HepG2 (cell line): ENCODE data around the gene KLHDC8B. TPM values are rescaled to one million over a fixed set of nuclear protein-coding genes. Genes with fewer than 3 reads are reported as not detected.

ENCODE experiments used
- ARID2 ChIP-seq: sonication (generic); formaldehyde crosslinking; IDR thresholded peaks from 2 replicates; pipeline ENCODE4 v1.8.1; 2022; ENCODE audit warnings: mild to moderate bottlenecking, missing genetic modification reagents, borderline replicate concordance
- DNMT3B ChIP-seq: conservative IDR thresholded peaks from 2 replicates; pipeline ENCODE4 v1.6.1; 2016; ENCODE audit warnings: missing biosample characterization, control low read depth
- DR1 ChIP-seq: sonication (generic); formaldehyde crosslinking; IDR thresholded peaks from 2 replicates; pipeline ENCODE4 v1.8.0; 2021; ENCODE audit warnings: mild to moderate bottlenecking, missing genetic modification reagents, inconsistent platforms
- FLYWCH1 ChIP-seq: sonication (generic); formaldehyde crosslinking; IDR thresholded peaks from 2 replicates; pipeline ENCODE4 v1.8.1; 2023; ENCODE audit warnings: mild to moderate bottlenecking, missing genetic modification reagents
- HNF4A ChIP-seq: sonication (generic); formaldehyde crosslinking; IDR thresholded peaks from 2 replicates; pipeline ENCODE4 v1.4.0; 2020; ENCODE audit warnings: missing genetic modification reagents
- NFKB2 ChIP-seq: sonication (generic); formaldehyde crosslinking; IDR thresholded peaks from 2 replicates; pipeline ENCODE4 v1.4.0; 2020; ENCODE audit warnings: missing genetic modification reagents, borderline replicate concordance
- NR2C2 ChIP-seq: sonication (generic); formaldehyde crosslinking; IDR thresholded peaks from 2 replicates; pipeline ENCODE4 v1.4.0; 2020; ENCODE audit warnings: missing genetic modification reagents, mild to moderate bottlenecking, moderate library complexity, borderline replicate concordance
- PHF8 ChIP-seq: sonication (generic); formaldehyde crosslinking; IDR thresholded peaks from 2 replicates; pipeline ENCODE4 v1.5.0; 2020; ENCODE audit warnings: missing genetic modification reagents
- RARA ChIP-seq: IDR thresholded peaks from 2 replicates; pipeline ENCODE4 v1.6.1; 2016; ENCODE audit warnings: missing genetic modification reagents, missing compliant biosample characterization
- SKI ChIP-seq: fragments of 450-650 bp; IDR thresholded peaks from one replicate; pipeline ENCODE4 v1.6.1; 2018; ENCODE audit warnings: mild to moderate bottlenecking; ENCODE audit not compliant: partially characterized antibody
- SMAD3 ChIP-seq: sonication (generic); formaldehyde crosslinking; IDR thresholded peaks from 2 replicates; pipeline ENCODE4 v1.4.0; 2020; ENCODE audit warnings: missing genetic modification reagents
- SMYD3 ChIP-seq: sonication (generic); formaldehyde crosslinking; IDR thresholded peaks from 2 replicates; pipeline ENCODE4 v1.8.1; 2023; ENCODE audit warnings: mild to moderate bottlenecking, missing genetic modification reagents
- SOX5 ChIP-seq: IDR thresholded peaks from 2 replicates; pipeline ENCODE4 v1.6.1; 2016; ENCODE audit warnings: borderline replicate concordance
- SRY ChIP-seq: sonication (generic); formaldehyde crosslinking; IDR thresholded peaks from 2 replicates; pipeline ENCODE4 v1.8.0; 2022; ENCODE audit warnings: mild to moderate bottlenecking, missing genetic modification reagents
- ZFY ChIP-seq: sonication (generic); formaldehyde crosslinking; IDR thresholded peaks from 2 replicates; pipeline ENCODE4 v1.4.0; 2020; ENCODE audit warnings: missing genetic modification reagents
- ZKSCAN1 ChIP-seq: fragments of 150-350 bp; IDR thresholded peaks from 2 replicates; pipeline ENCODE4 v1.6.1; 2014; ENCODE audit warnings: low read length
- ZNF225 ChIP-seq: sonication (generic); formaldehyde crosslinking; IDR thresholded peaks from 2 replicates; pipeline ENCODE4 v1.4.0; 2020; ENCODE audit warnings: mild to moderate bottlenecking, missing genetic modification reagents
- ZNF34 ChIP-seq: sonication (generic); formaldehyde crosslinking; IDR thresholded peaks from 2 replicates; pipeline ENCODE4 v1.4.0; 2020; ENCODE audit warnings: mild to moderate bottlenecking, missing genetic modification reagents, borderline replicate concordance
- ZNF530 ChIP-seq: sonication (generic); formaldehyde crosslinking; IDR thresholded peaks from 2 replicates; pipeline ENCODE4 v1.5.0; 2020; ENCODE audit warnings: low read depth, mild to moderate bottlenecking, missing genetic modification reagents
- polyA plus RNA-seq, 8 experiments: library from polyadenylated mRNA; depleted of rRNA in 3 of 8; stranded (reverse) in 7 of 8; unstranded in 1 of 8; fragments of >200 nt; fragmentation: Illumina TruSeq in 4 of 8; extraction: Trizol in 4 of 8; gene quantifications; 2 replicates each; pipeline versions ENCODE4 v1.2.1 to v1.2.3, GENCODE V29; 2011 to 2016; ENCODE audit warnings: low read depth in 4 of 8, missing spikeins in 1 of 8, mixed read lengths in 1 of 8; ENCODE audit not compliant: insufficient read depth in 1 of 8
- total RNA-seq, 5 experiments: library from RNA; depleted of rRNA; stranded (reverse); fragments of >200 nt; fragmentation: Illumina TruSeq; extraction: Trizol; gene quantifications; 2 replicates each; pipeline ENCODE4 v1.2.3, GENCODE V29; 2016; ENCODE audit warnings: low read depth in 1 of 5
- TF ChIP-seq, protein P1 (sequence below), 2 experiments: sonication (generic) in 1 of 2; formaldehyde crosslinking in 1 of 2; IDR thresholded peaks; 2 replicates each; pipeline versions ENCODE4 v1.4.0 to v1.6.1; 2018 to 2020; ENCODE audit warnings: missing genetic modification reagents in 2 of 2, borderline replicate concordance in 1 of 2, low read depth in 1 of 2, mild to moderate bottlenecking in 1 of 2, missing biosample characterization in 1 of 2
- TF ChIP-seq, protein P2 (sequence below): IDR thresholded peaks from 2 replicates; pipeline ENCODE4 v1.6.1; 2018; ENCODE audit warnings: missing genetic modification reagents
- TF ChIP-seq, protein P3 (sequence below): IDR thresholded peaks from 2 replicates; pipeline ENCODE4 v1.6.1; 2012; ENCODE audit warnings: low read depth, low read length, improper control_type of control experiment
- TF ChIP-seq, protein P4 (sequence below): sonication (generic); formaldehyde crosslinking; IDR thresholded peaks from 2 replicates; pipeline ENCODE4 v1.9.0; 2022; ENCODE audit warnings: low read depth, missing genetic modification reagents

Gene KLHDC8B
- total and polyA plus RNA-seq, 2 of the 13 experiments (the other 11 are each of a cell fraction or from before 2014, with no cell fraction given) = 17.2 to 17.8 TPM

DNA sequence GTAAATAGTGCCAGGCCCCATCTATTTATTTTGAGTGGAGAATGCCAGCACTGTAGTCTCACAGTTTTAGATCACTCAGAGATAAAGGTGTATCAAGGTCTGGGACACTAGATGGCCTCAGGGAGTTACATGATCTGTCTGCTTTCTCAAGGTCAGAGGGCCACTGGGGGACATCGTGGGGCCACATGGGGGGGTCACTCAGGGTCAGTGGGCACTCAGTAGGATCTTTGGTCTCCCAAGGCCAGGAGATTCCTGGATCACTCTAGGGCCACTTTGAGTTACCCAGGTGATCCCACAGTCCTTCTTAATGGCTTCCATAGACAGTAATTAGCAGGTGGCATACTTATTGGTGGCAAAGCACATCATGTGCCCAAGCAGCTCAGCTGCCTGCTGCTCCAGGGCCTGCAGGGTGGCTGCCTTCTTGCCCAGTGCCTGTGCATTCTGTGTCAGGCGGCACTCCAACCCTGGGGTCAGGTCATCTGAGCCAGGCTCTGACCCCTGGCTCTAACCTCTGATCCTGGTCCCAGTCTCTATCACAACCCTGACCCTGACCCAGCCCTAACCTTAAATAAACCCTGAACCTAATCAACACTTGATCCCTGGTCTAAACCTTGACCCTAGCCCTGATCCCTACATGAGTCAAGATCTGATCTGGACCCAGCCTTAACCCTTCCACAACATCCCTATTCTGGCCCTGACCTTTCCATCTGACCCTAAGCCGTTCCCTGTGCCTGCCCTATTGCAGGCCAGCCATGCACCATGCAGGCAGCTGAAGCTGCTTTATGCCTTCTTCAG is 36.7 kb upstream of the KLHDC8B start (continued):
- TF ChIP-seq, protein P1, sequence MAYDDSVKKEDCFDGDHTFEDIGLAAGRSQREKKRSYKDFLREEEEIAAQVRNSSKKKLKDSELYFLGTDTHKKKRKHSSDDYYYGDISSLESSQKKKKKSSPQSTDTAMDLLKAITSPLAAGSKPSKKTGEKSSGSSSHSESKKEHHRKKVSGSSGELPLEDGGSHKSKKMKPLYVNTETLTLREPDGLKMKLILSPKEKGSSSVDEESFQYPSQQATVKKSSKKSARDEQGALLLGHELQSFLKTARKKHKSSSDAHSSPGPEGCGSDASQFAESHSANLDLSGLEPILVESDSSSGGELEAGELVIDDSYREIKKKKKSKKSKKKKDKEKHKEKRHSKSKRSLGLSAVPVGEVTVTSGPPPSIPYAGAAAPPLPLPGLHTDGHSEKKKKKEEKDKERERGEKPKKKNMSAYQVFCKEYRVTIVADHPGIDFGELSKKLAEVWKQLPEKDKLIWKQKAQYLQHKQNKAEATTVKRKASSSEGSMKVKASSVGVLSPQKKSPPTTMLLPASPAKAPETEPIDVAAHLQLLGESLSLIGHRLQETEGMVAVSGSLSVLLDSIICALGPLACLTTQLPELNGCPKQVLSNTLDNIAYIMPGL (CRISPR knock-in tag; IDR thresholded peaks at IDR 0.05; ENCODE audit: borderline replicate concordance in 1 of 2, low read depth in 1 of 2) = 0 out of 4 replicates have a peak, but pooled peaks of 1 of the 2 experiments have one; percentile 43
- TF ChIP-seq, protein P2, sequence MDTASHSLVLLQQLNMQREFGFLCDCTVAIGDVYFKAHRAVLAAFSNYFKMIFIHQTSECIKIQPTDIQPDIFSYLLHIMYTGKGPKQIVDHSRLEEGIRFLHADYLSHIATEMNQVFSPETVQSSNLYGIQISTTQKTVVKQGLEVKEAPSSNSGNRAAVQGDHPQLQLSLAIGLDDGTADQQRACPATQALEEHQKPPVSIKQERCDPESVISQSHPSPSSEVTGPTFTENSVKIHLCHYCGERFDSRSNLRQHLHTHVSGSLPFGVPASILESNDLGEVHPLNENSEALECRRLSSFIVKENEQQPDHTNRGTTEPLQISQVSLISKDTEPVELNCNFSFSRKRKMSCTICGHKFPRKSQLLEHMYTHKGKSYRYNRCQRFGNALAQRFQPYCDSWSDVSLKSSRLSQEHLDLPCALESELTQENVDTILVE (CRISPR knock-in tag) = 0 out of 2 replicates have a peak, but pooled peaks have one; percentile 14
- TF ChIP-seq SRY (CRISPR knock-in tag) = no peak
- peak; percentile 44; the same call in 1 of the 2 replicates for TF ChIP-seq NFKB2 (CRISPR knock-in tag)
- TF ChIP-seq ZFY (CRISPR knock-in tag) = peak; percentile 48
- peak; percentile 89 for TF ChIP-seq SKI
- TF ChIP-seq ARID2 = 0 out of 2 replicates have a peak, but pooled peaks have one; percentile 23
- TF ChIP-seq SMAD3 (CRISPR knock-in tag) = no peak
- TF ChIP-seq DNMT3B (CRISPR knock-in tag) = no peak
- TF ChIP-seq NR2C2 = peak; percentile 94
- TF ChIP-seq FLYWCH1 (CRISPR knock-in tag) = no peak
- TF ChIP-seq RARA = peak; percentile 90
- peak; percentile 86 for TF ChIP-seq ZKSCAN1
- TF ChIP-seq HNF4A = peak; percentile 94
- TF ChIP-seq ZNF34 (CRISPR knock-in tag) = no peak
- TF ChIP-seq SOX5 = 0 out of 2 replicates have a peak, but pooled peaks have one; percentile 11
- 0 out of 2 replicates have a peak, but pooled peaks have one; percentile 53 for TF ChIP-seq ZNF530 (CRISPR knock-in tag)
- 0 out of 2 replicates have a peak, but pooled peaks have one; percentile 10 for TF ChIP-seq PHF8 (CRISPR knock-in tag)
- no peak for TF ChIP-seq DR1 (CRISPR knock-in tag)
- 0 out of 2 replicates have a peak, but pooled peaks have one; percentile 32 for TF ChIP-seq SMYD3
- TF ChIP-seq, protein P3, sequence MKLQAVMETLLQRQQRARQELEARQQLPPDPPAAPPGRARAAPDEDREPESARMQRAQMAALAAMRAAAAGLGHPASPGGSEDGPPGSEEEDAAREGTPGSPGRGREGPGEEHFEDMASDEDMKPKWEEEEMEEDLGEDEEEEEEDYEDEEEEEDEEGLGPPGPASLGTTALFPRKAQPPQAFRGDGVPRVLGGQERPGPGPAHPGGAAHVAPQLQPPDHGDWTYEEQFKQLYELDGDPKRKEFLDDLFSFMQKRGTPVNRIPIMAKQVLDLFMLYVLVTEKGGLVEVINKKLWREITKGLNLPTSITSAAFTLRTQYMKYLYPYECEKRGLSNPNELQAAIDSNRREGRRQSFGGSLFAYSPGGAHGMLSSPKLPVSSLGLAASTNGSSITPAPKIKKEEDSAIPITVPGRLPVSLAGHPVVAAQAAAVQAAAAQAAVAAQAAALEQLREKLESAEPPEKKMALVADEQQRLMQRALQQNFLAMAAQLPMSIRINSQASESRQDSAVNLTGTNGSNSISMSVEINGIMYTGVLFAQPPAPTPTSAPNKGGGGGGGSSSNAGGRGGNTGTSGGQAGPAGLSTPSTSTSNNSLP = 0 out of 2 replicates have a peak, but pooled peaks have one; percentile 21
- no peak for TF ChIP-seq ZNF225 (CRISPR knock-in tag)
- TF ChIP-seq, protein P4, sequence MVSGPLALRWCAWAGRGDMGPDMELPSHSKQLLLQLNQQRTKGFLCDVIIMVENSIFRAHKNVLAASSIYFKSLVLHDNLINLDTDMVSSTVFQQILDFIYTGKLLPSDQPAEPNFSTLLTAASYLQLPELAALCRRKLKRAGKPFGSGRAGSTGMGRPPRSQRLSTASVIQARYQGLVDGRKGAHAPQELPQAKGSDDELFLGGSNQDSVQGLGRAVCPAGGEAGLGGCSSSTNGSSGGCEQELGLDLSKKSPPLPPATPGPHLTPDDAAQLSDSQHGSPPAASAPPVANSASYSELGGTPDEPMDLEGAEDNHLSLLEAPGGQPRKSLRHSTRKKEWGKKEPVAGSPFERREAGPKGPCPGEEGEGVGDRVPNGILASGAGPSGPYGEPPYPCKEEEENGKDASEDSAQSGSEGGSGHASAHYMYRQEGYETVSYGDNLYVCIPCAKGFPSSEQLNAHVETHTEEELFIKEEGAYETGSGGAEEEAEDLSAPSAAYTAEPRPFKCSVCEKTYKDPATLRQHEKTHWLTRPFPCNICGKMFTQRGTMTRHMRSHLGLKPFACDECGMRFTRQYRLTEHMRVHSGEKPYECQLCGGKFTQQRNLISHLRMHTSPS (CRISPR knock-in tag) = peak; percentile 66; the same call in 1 of the 2 replicates
